Left colon (tissue), 2 donors: Measurements from ENCODE around the gene TRAF7. TPM values are rescaled to one million over a fixed set of nuclear protein-coding genes. Genes with fewer than 3 reads are reported as not detected.
"Not testable (repeated sequence)": the region's sequence is repeated elsewhere in the genome, so short reads cannot be mapped to it uniquely, and the experiment has no call there.

Source experiments
- ATAC-seq: fragments of 200-7000 bp; cut with Tn5 transposase; one replicate; pipeline ENCODE4 v1.9.1; 2020; ENCODE audit warnings: mild to moderate bottlenecking, moderate library complexity
- DNase-seq, 2 donors: peaks; one replicate each; pipeline ENCODE4 v3.0.0-alpha.2; 2020
- intact Hi-C, 2 donors: fragments of 100-400 bp; cut with DNase I in 1 of 2; cut with micrococcal nuclease in 1 of 2; formaldehyde crosslinking; loops; one replicate each; pipeline versions ENCODE4 v1.11.2 to v1.14.0; 2022; cut with DNase I, micrococcal nuclease
- total RNA-seq, 2 donors: library from RNA; stranded (reverse); fragmentation: NEBNext Ultra II Directional; extraction: Animal tissue kit (Norgen Biotek cat#: 25700); gene quantifications; one replicate each; pipeline ENCODE4 v1.2.1, GENCODE V29; 2021
- donor health status: DM: no; HTN: no; CAD: no.
- donor health status: DM: yes; HTN: yes; CAD: no.

TRAF7 gene
- total RNA-seq, 2 donors from 2014 or later = 94.5 to 99.8 TPM

GRCh38 chr16:2188395-2188794 is 32.8 kb downstream of the TRAF7 start:
- DNase-seq = no peak
- intact Hi-C loops = no loop called here
- no peak for ATAC-seq

- intact Hi-C loops = no loop called here
- ATAC-seq = no peak
- no peak for DNase-seq
Observed at GRCh38 chr16:2189252-2189893, 33.8 kb downstream of the TRAF7 start.

GRCh38 chr16:2190002-2190658 is 34.5 kb downstream of the TRAF7 start:
- intact Hi-C loops = no loop called here
- ATAC-seq (no peak), DNase-seq (no peak)

- intact Hi-C loops = no loop called here
- DNase-seq (no peak), ATAC-seq (no peak)
Observed at GRCh38 chr16:2190659-2191445, 35.3 kb downstream of the TRAF7 start.

- intact Hi-C loops = no loop called here
- no peak for DNase-seq
- ATAC-seq = no peak
Observed at GRCh38 chr16:2191446-2191706, 35.8 kb downstream of the TRAF7 start.

GRCh38 chr16:2194166-2194834 is 38.7 kb downstream of the TRAF7 start:
- intact Hi-C loops = no loop called here
- ATAC-seq (no peak), DNase-seq (no peak)

GRCh38 chr16:2194852-2195321 is 39.3 kb downstream of the TRAF7 start:
- DNase-seq = peak; percentile 56 to 68
- ATAC-seq = peak; percentile 94
- intact Hi-C loops = no loop called here

- ATAC-seq = peak; percentile 39
- intact Hi-C loops = no loop called here
- DNase-seq = no peak
Observed at GRCh38 chr16:2195322-2196161, 40.0 kb downstream of the TRAF7 start.

GRCh38 chr16:2196162-2196980 is 40.8 kb downstream of the TRAF7 start, which contains the start of gene CASKIN1:
CASKIN1 (minus strand) TSS chr16:2196605; CDS start chr16:2196432, 173 bp downstream.
- intact Hi-C loops = no loop called here
- DNase-seq (no peak), ATAC-seq (peak; percentile 33)

GRCh38 chr16:2196981-2197511 is 41.5 kb downstream of the TRAF7 start:
- ATAC-seq = no peak
- intact Hi-C loops = no loop called here
- no peak for DNase-seq

- intact Hi-C loops = no loop called here
- DNase-seq (no peak), ATAC-seq (no peak)
Observed at GRCh38 chr16:2197765-2198164, 42.2 kb downstream of the TRAF7 start.

GRCh38 chr16:2198283-2198682 is 42.7 kb downstream of the TRAF7 start:
- ATAC-seq (no peak), DNase-seq (no peak)
- intact Hi-C loops = no loop called here

- intact Hi-C loops = no loop called here
- DNase-seq = no peak
- no peak for ATAC-seq
Observed at GRCh38 chr16:2199095-2199494, 43.5 kb downstream of the TRAF7 start.

- no peak for ATAC-seq
- intact Hi-C loops = no loop called here
- no peak for DNase-seq
Observed at GRCh38 chr16:2199621-2200139, 44.1 kb downstream of the TRAF7 start.

- intact Hi-C loops = no loop called here
- ATAC-seq = no peak
- DNase-seq = no peak
Observed at GRCh38 chr16:2200313-2200712, 44.7 kb downstream of the TRAF7 start.

GRCh38 chr16:2203119-2203688 is 47.6 kb downstream of the TRAF7 start:
- ATAC-seq, intact Hi-C loops, DNase-seq: not testable (repeated sequence)
